ENCODE results near the gene CDHR1.
"Not testable (repeated sequence)": the region's sequence is repeated elsewhere in the genome, so short reads cannot be mapped to it uniquely, and the experiment has no call there.

Gene CDHR1

DNA sequence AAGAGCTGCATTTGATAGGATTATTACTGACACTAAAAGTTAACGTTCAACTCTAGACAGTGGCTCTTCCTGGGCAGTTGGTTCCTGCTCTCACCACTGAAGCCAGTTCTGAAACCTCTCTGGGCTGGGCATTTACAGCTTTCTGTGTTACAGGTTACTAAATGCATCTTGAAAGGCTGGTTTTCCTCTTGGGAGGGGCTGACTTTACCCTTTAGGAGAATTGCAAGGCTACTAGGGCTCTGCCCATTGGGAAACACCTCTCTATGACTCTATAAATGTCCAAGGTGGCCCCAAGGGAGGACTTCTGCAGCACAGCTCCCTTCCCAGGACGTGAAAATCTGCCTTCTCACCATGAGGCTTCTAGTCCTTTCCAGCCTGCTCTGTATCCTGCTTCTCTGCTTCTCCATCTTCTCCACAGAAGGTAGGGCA is 20.8 kb upstream of the CDHR1 start, which contains the start of gene GPR15LG:
Gene GPR15LG, plus strand, starts transcription at position 301 of the 429 bp plus-strand sequence. Its CDS starts 51 bp downstream, at position 352.
- in situ Hi-C loops (cut with HindIII; ENCODE audit: low sequenced_read_pairs): no loop called here

DNA sequence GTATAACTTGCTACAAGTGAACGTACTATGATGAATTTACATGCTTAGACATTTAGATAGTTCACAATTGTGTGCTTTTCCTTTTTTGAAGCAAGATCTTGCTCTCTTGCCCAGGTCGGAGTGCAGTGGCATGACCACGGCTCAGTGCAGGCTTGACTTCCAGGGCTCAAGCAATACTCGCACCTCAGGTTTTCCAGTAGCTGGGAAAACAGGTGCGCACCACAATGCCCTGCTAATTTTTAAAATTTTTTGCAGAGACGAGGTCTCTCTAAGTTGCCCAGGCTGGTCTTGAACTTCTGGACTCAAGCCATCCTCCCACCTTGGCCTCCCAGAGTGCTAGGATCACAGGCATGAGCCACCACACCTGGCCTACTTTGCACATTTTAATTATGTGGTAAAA is 18.9 kb upstream of the CDHR1 start:
- in situ Hi-C loops (cut with HindIII; ENCODE audit: low sequenced_read_pairs): no loop called here

DNA sequence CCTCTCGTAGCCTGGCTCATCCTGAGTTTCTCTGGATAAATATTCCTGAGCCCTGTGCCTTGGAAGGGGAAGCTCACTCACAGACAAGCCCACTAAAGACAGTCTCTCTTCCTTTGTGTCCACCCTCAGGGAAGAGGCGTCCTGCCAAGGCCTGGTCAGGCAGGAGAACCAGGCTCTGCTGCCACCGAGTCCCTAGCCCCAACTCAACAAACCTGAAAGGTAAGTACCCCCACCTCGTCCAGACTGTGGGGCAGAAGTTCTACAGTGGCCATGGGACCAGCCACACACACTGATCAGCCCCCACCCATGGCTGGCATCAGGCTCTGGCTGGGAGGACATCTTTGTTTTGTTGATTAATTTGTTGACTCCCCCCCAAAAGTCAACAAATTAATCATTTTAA is 18.0 kb upstream of the CDHR1 start:
- in situ Hi-C loops (cut with HindIII; ENCODE audit: low sequenced_read_pairs): no loop called here

GRCh38 chr10:84176836-84177474 is 17.4 kb upstream of the CDHR1 start:
- in situ Hi-C loops (cut with HindIII; ENCODE audit: low sequenced_read_pairs): no loop called here

GRCh38 chr10:84177541-84178141 is 16.7 kb upstream of the CDHR1 start:
- in situ Hi-C loops (cut with HindIII; ENCODE audit: low sequenced_read_pairs): no loop called here

DNA sequence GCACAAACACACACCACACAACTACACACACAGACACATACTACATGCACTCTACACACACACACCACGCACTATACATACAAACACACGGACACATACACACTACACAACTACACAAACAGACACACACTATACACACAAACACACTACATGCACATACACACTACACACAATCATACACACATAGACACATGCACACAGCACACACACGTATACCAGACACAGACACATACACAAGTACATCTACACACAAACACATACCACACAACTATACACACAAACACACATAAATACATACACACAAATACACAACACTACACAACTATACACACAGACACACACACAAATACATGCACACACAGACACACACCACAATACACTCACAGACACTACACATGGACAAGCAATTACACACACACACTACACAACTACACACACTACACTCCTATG is 16.2 kb upstream of the CDHR1 start:
- in situ Hi-C loops (cut with HindIII; ENCODE audit: low sequenced_read_pairs): no loop called here

- in situ Hi-C loops (cut with HindIII; ENCODE audit: low sequenced_read_pairs): no loop called here
These were observed 15.2 kb upstream of the CDHR1 start for GRCh38 chr10:84179059-84179710.

GRCh38 chr10:84180386-84180785 is 14.0 kb upstream of the CDHR1 start:
- in situ Hi-C loops (cut with HindIII; ENCODE audit: low sequenced_read_pairs): not testable (repeated sequence)

DNA sequence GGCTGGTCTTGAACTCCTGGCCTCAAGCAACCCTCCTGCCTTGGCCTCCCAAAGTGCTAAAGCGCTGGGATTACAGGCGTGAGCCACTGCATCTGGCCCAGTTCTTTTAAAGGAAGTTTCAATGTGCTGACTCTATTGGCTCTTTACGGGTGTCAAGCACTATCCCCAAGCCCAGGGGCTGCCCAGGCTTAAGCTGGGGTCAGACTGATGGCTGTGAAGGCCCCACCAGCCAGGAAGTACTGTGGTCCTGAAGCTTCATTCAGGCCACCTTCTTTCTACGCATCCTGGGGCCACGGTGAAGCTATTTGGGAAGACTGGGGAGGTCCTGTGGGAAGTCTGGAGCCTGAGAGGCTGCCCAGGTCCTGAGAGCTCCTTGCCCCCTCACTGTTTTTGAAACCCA is 12.7 kb upstream of the CDHR1 start:
- in situ Hi-C loops (cut with HindIII; ENCODE audit: low sequenced_read_pairs): no loop called here

DNA sequence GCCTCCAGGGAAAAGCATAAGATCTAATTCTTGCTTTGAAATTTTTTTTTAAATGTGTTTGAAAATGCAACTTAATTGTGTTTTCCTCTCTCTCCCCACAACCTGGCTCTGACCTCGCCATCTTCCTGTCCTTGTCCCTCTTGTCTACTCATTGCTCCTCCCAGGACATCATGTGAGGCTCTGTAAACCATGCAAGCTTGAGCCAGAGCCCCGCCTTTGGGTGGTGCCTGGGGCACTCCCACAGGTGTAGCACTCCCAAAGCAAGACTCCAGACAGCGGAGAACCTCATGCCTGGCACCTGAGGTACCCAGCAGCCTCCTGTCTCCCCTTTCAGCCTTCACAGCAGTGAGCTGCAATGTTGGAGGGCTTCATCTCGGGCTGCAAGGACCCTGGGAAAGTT is 9.8 kb upstream of the CDHR1 start:
- in situ Hi-C loops (cut with HindIII; ENCODE audit: low sequenced_read_pairs): no loop called here

DNA sequence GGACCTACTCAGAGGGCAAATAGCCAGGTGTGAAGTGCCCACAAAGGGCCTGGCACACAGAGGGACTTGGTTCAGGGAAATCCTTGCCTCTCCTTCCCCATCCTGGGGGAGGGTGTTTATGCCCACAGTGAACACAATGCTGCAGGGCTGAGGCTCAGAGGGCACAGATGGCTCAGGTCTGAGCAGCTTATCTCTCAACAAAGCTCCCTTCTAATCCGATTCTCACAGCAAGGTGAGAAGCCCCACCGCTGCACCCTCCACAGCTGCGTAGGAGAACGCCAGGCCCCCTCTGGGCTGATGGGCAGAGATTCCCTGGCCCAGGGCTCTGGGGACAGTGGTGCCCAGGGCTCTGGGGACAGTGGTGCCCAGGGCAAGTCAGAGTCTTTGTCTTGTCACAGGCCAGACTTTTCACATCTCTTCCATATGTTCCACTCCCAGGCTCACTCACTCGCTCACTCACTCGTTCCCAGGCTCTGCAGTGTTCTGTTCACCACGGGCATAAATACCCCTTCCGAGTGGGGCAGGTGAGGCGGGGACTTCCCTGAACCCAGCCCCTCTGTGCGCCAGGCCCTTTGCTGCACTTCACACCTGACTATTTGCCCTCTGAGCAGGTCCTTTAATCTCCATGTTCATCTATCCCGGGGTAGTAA is 8.7 kb upstream of the CDHR1 start:
- in situ Hi-C loops (cut with HindIII; ENCODE audit: low sequenced_read_pairs): no loop called here

- in situ Hi-C loops (cut with HindIII; ENCODE audit: low sequenced_read_pairs): no loop called here
These were observed 5.5 kb upstream of the CDHR1 start for GRCh38 chr10:84188815-84189214.

DNA sequence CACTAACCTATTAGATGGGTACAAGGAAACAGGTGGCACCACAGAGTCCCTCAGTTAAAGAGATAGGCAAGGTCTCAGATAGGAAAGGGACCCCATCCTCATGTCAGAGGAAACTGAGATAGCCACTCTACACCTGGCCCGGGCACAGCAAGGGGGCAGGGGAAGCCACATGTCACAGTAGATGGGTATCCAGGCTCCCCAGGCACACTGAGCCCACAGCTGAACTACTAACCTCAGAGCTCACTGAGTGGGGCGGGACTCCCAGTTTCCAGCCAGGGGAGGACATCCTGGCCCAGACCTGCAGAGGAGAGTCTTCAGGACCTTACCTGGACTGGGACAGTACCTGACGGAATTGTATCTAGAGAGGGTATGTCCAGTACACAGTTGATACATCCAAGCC is 3.7 kb upstream of the CDHR1 start:
- in situ Hi-C loops (cut with HindIII; ENCODE audit: low sequenced_read_pairs): no loop called here

DNA sequence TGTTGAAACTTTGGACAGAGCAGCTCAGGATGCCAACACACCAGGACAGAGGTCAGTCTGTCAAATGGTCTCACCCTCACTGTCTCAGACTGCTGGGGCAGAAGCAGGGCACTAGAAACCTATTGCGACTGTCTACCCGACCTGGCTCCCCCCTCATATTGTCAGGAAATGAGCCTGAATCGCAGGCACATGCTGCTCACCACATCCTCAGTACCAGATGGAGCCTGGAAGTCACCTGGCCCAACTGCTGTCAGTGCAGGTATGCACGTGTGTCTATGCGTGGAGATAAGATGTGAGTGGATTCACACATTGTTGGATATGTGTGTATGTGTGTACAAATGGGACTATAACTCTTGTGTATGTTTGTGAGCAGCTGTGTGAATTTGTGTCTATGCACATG is 3.2 kb upstream of the CDHR1 start:
- in situ Hi-C loops (cut with HindIII; ENCODE audit: low sequenced_read_pairs): no loop called here

DNA sequence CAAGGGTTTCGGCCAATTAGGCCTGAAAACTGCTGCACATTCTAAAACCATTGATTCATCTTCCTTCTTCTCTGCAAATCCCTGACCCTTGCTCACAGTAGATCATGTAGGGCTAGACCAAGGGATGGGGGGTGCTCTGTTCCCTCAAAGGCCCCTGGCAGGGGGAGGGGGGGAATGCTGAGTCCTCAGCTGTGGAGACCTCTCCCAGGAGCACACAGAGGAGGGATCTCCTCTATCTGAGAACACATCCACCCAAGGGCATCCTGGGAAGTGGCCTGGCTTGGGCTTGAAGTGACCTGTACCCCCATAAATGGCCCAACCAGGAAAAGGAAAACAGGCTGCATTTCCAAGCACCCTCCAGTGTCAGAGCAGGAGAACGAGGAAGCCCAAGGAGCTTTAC is 1.0 kb upstream of the CDHR1 start:
- in situ Hi-C loops (cut with HindIII; ENCODE audit: low sequenced_read_pairs): no loop called here

- in situ Hi-C loops (cut with HindIII; ENCODE audit: low sequenced_read_pairs): no loop called here
These were observed 402 bp upstream of the CDHR1 start for GRCh38 chr10:84193846-84194423.

- in situ Hi-C loops (cut with HindIII; ENCODE audit: low sequenced_read_pairs): no loop called here
These were observed 900 bp downstream of the CDHR1 start for GRCh38 chr10:84195044-84195830.

- in situ Hi-C loops (cut with HindIII; ENCODE audit: low sequenced_read_pairs): no loop called here
These were observed 1.7 kb downstream of the CDHR1 start for GRCh38 chr10:84196083-84196482.

DNA sequence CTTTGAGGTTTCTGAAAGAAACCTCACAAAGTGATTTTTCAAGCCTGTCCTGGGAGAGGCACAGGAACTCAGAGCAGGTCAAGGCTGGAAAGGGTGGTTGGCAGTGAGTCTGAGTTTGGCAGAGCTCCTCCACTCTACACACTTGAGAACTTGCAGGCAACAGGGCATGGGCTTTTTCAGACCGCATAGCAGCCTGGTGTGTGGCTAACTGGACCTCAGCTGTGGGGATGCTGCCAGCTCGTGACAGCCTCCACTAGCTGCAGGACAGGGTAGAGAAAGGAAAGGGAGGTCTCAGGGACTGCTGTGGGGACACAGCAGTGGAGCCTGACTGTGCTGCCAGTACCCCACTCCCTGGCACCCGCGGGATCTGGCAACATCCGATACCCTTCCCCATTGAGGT is 2.6 kb downstream of the CDHR1 start:
- in situ Hi-C loops (cut with HindIII; ENCODE audit: low sequenced_read_pairs): no loop called here

DNA sequence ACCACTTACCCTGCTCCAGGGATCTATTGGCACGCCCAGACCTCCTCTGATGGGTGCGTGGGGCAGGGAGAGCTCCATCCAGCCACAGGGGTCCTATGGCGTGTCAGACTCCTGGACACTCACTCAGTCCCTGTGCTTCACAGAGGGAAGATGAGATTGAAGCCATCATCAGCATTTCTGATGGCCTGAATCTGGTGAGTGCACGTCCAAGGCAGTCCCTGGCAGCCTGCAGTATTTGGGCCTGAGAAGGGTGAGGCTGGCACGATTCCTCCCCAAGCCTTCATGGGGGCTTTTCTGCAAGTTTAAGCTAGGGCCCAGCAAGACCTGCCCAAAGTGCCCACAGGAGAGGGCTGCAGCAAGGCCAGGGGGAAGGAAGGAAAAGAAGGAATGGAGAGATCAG is 3.3 kb downstream of the CDHR1 start:
- in situ Hi-C loops (cut with HindIII; ENCODE audit: low sequenced_read_pairs): no loop called here

Measured in DLD1 (cell line).